Measurements from ENCODE around the gene HMCN2. TPM values are rescaled to one million over a fixed set of nuclear protein-coding genes. Genes with fewer than 3 reads are reported as not detected.

The HMCN2 gene
- polyA plus RNA-seq, 3 donors from 2014 or later = not detected

GRCh38 chr9:130354806-130355205 lies 89.2 kb downstream of the HMCN2 start:
- Mint-ChIP-seq H3K27me3 (ENCODE audit: low read depth in 3 of 3) (peaks cover 2 to 4% (median 2%) of the 10 kb centered on the region in 3 donors), H3K27ac (no peak overlapping the region), H3K4me3 (no peak overlapping the region), H3K9me3 (no peaks in the 10 kb centered on the region), H3K4me1 (no peaks in the 10 kb centered on the region), H3K36me3 (no peaks in the 10 kb centered on the region)
- DNase-seq = no peak

DNA sequence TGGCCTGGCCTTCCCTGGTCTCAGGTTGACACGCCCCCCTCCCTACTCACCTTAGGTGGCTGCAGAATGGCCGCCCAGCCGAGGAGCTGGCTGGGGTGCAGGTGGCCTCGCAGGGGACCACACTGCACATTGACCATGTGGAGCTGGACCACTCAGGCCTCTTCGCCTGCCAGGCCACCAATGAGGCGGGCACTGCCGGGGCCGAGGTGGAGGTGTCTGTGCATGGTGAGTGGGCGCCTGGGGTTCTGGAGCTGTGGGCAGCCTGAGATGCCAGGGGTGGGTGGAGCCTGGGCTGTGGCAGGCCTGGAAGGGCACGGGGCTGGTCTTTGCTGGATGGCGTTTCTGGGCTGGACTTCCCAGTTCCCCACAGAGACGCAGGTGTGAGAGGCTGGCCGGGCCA lies 90.5 kb downstream of the HMCN2 start:
- Mint-ChIP-seq H3K36me3 (no peaks in the 10 kb centered on the region), H3K27ac (no peak overlapping the region)

DNA sequence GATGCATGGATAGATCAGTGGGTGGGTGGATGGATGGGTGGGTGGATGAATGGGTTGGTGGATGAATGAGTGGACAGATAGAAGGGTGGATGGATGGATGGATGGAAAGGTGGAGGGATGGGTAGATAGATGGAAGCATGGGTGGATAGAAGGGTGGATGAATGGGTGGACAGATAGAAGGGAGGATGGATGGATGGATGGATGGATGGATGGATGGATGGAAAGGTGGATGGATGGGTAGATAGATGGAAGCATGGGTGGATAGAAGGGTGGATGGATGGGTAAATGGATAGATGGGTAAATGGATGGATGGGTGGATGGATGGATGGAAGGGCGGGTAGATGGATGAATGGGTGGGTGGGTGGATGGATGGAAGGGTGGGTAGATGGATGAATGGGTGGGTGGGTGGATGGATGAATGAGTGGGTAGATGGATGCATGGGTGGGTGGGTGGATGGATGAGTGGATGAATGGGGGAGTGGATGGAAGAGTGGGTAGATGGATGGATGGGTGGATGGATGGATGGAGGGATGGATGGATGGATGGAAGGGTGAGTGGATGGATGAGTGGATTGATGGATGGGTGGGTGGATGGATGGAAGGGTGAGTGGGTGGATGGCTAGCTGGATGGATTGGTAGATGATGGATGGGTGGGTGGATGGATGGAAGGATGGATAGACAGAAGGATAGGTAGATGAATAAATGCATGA lies 91.5 kb downstream of the HMCN2 start:
- Mint-ChIP-seq H3K4me1 (no peaks in the 10 kb centered on the region), H3K9me3 (no peaks in the 10 kb centered on the region), H3K4me3 (no peak overlapping the region), H3K36me3 (no peaks in the 10 kb centered on the region), H3K27ac (no peak overlapping the region), H3K27me3 (ENCODE audit: low read depth in 3 of 3) (peaks cover 1 to 6% (median 2%) of the 10 kb centered on the region in 3 donors)
- DNase-seq = no peak

More for the DNA sequence above, 90.5 kb downstream of the HMCN2 start:
- H3K27me3 Mint-ChIP-seq (ENCODE audit: low read depth in 3 of 3) = peaks cover 1 to 3% (median 2%) of the 10 kb centered on the region in 3 donors
- no peaks in the 10 kb centered on the region for H3K4me1 Mint-ChIP-seq
- no peaks in the 10 kb centered on the region for H3K9me3 Mint-ChIP-seq
- DNase-seq = no peak
- no peak overlapping the region for H3K4me3 Mint-ChIP-seq

GRCh38 chr9:130358928-130359327 lies 93.4 kb downstream of the HMCN2 start:
- Mint-ChIP-seq H3K4me1 (no peaks in the 10 kb centered on the region), H3K9me3 (no peaks in the 10 kb centered on the region), H3K27me3 (ENCODE audit: low read depth in 3 of 3) (peaks cover 1 to 6% (median 2%) of the 10 kb centered on the region in 3 donors), H3K27ac (no peak overlapping the region), H3K36me3 (no peaks in the 10 kb centered on the region), H3K4me3 (no peak overlapping the region)
- DNase-seq = no peak

DNA sequence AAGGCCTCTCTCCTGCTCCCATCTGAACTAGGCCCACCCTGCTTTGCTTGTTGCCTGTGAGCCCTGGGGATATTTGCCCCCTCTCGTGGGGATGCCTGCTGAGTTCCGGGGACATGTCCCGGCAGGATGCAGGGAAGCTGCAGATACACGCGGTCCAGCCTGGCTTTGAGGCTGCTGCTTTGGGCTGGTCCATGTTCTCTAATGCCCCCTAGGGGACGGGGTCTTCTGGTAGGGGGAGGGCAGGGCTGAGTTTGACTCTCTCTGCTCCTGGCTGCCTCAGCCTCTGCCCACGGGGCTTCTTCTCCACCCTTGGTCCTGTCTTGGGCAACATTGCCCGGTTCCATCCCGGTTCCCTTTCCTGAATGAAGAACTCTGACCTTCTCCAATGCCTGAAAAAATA lies 94.3 kb downstream of the HMCN2 start:
- peaks cover 1 to 4% (median 2%) of the 10 kb centered on the region in 3 donors for H3K27me3 Mint-ChIP-seq (ENCODE audit: low read depth in 3 of 3)
- no peak for DNase-seq
- H3K27ac Mint-ChIP-seq = no peak overlapping the region
- no peak overlapping the region for H3K4me3 Mint-ChIP-seq
- H3K9me3 Mint-ChIP-seq = no peaks in the 10 kb centered on the region
- no peaks in the 10 kb centered on the region for H3K4me1 Mint-ChIP-seq
- no peaks in the 10 kb centered on the region for H3K36me3 Mint-ChIP-seq

- peaks cover 2 to 4% (median 3%) of the 10 kb centered on the region in 3 donors for H3K27me3 Mint-ChIP-seq (ENCODE audit: low read depth in 3 of 3)
- no peak for DNase-seq
- H3K9me3 Mint-ChIP-seq = no peaks in the 10 kb centered on the region
- H3K36me3 Mint-ChIP-seq = no peaks in the 10 kb centered on the region
- H3K4me3 Mint-ChIP-seq = no peak overlapping the region
- H3K4me1 Mint-ChIP-seq = no peaks in the 10 kb centered on the region
- no peak overlapping the region for H3K27ac Mint-ChIP-seq
Observed at GRCh38 chr9:130360672-130361071, 95.1 kb downstream of the HMCN2 start.

- H3K36me3 Mint-ChIP-seq = no peaks in the 10 kb centered on the region
- no peak overlapping the region for H3K4me3 Mint-ChIP-seq
- no peaks in the 10 kb centered on the region for H3K9me3 Mint-ChIP-seq
- DNase-seq = no peak
- peaks cover 2 to 4% (median 4%) of the 10 kb centered on the region in 3 donors for H3K27me3 Mint-ChIP-seq (ENCODE audit: low read depth in 3 of 3)
- no peaks in the 10 kb centered on the region for H3K4me1 Mint-ChIP-seq
- no peak overlapping the region for H3K27ac Mint-ChIP-seq
Observed at GRCh38 chr9:130361873-130362362, 96.4 kb downstream of the HMCN2 start.

GRCh38 chr9:130362691-130363090 lies 97.1 kb downstream of the HMCN2 start:
- H3K9me3 Mint-ChIP-seq = no peaks in the 10 kb centered on the region
- H3K36me3 Mint-ChIP-seq = no peaks in the 10 kb centered on the region
- no peak overlapping the region for H3K4me3 Mint-ChIP-seq
- no peak for DNase-seq
- peaks cover 0 to 4% (median 4%) of the 10 kb centered on the region in 3 donors for H3K27me3 Mint-ChIP-seq (ENCODE audit: low read depth in 3 of 3)
- H3K4me1 Mint-ChIP-seq = no peaks in the 10 kb centered on the region
- H3K27ac Mint-ChIP-seq = no peak overlapping the region

DNA sequence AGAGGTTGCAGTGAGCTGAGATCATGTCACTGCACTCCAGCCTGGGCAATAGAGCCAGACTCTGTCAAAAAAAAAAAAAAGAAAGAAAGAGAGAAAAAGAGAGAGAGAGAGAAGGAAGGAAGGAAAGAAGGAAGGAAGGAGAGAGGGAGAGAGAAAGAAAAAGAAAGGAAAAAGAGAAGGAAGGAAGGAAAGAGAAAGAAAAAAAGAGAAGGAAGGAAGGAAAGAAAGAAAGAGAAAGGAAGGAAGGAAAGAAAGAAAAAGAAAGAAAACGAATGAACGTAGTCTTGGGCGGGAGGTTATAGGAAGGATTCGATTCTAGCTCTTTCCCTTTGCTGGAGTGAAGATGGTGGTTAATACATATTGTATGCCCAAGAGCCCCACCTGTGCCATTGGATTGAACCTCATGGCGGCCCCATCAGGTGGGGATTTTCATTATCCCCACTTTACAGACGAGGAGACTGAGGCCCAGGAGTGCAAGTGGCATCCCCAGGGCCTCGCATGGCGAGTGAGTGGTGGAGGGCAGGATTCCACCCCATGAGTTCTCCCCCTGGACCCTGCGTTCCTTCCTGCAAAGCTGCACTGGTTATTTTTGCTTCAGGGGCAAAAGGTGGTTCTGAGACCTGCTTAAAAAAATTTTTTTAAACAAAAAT lies 98.3 kb downstream of the HMCN2 start:
- no peak for DNase-seq
- Mint-ChIP-seq H3K9me3 (no peaks in the 10 kb centered on the region), H3K4me3 (no peak overlapping the region), H3K27ac (no peak overlapping the region), H3K36me3 (no peaks in the 10 kb centered on the region), H3K4me1 (no peaks in the 10 kb centered on the region), H3K27me3 (ENCODE audit: low read depth in 3 of 3) (peaks cover 0 to 4% (median 3%) of the 10 kb centered on the region in 3 donors)

- no peak for DNase-seq
- Mint-ChIP-seq H3K36me3 (no peaks in the 10 kb centered on the region), H3K4me3 (no peak overlapping the region), H3K27me3 (ENCODE audit: low read depth in 3 of 3) (peaks cover 0 to 4% (median 3%) of the 10 kb centered on the region in 3 donors), H3K4me1 (no peaks in the 10 kb centered on the region), H3K9me3 (no peaks in the 10 kb centered on the region), H3K27ac (no peak overlapping the region)
Observed at GRCh38 chr9:130364619-130365322, 99.2 kb downstream of the HMCN2 start.

GRCh38 chr9:130365323-130365721 lies 99.8 kb downstream of the HMCN2 start:
- Mint-ChIP-seq H3K36me3 (no peaks in the 10 kb centered on the region), H3K4me3 (no peak overlapping the region), H3K27me3 (ENCODE audit: low read depth in 3 of 3) (peaks cover 0 to 4% (median 3%) of the 10 kb centered on the region in 3 donors), H3K27ac (no peak overlapping the region), H3K9me3 (no peaks in the 10 kb centered on the region), H3K4me1 (no peaks in the 10 kb centered on the region)
- DNase-seq = no peak

DNA sequence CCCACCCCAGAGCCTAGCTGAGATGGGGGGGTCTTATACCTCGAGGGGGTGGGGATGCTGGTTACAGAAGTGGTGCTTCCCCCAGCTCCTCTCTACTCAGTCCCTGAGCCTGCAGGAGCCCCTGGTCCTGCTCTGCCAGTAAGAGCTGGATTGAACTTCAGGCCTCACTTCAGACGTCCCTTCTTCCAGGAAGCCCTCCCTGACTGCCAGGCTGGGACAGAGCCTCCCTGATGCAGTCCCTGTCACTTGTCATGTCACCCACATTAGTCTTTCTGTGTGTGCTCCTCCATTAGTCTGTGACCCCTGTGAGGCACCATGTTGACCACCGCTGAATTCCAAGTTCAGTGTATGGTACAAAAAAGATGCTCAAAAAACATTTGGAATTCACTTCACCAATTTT lies 100.5 kb downstream of the HMCN2 start:
- no peaks in the 10 kb centered on the region for H3K9me3 Mint-ChIP-seq
- no peak overlapping the region for H3K4me3 Mint-ChIP-seq
- no peak for DNase-seq
- no peaks in the 10 kb centered on the region for H3K4me1 Mint-ChIP-seq
- H3K27ac Mint-ChIP-seq = no peak overlapping the region
- no peaks in the 10 kb centered on the region for H3K36me3 Mint-ChIP-seq
- peaks cover 0 to 3% (median 2%) of the 10 kb centered on the region in 3 donors for H3K27me3 Mint-ChIP-seq (ENCODE audit: low read depth in 3 of 3)

DNA sequence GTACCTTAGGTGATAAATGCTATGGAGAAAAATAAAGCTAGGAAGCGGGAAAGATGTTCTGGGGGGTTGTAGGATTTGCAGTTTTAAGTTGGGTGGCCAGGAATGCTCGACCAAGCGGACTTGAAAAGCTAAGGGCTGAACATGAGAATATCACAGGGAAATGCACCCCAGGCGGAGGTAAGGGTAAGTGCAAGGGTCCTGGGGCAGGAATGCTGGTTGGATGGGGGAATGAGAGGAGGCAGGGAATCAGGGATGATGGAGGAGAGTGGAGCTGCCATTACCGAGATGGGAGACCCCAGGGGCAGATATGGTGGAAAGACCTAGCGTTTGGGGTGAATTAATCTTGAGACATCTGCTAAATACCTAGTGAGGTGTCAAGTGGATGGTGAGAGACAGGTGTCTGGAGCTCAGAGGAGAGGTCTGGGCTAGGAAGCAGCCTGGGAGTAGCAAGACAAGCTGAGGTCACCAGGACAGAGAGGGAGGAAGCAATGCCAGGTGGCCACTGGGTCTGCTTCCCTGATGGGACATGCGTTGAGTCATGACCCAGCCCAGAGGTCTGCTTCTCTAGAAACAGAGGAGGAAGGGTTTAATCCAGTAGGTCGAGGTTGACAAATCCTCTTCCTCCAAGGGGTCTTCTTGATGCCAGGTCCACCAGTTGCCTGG lies 101.5 kb downstream of the HMCN2 start:
- no peak overlapping the region for H3K4me3 Mint-ChIP-seq
- H3K27ac Mint-ChIP-seq = no peak overlapping the region
- peaks cover 0 to 3% (median 0%) of the 10 kb centered on the region in 3 donors for H3K27me3 Mint-ChIP-seq (ENCODE audit: low read depth in 3 of 3)
- H3K9me3 Mint-ChIP-seq = no peaks in the 10 kb centered on the region
- H3K4me1 Mint-ChIP-seq = no peaks in the 10 kb centered on the region
- DNase-seq = no peak
- no peaks in the 10 kb centered on the region for H3K36me3 Mint-ChIP-seq

All from immature natural killer cell (primary cell).